ENCODE measurements around the gene HDAC3.

Gene HDAC3

GRCh38 chr5:141672841-141673813 lies 36.5 kb upstream of the HDAC3 start:
- Histone ChIP-seq H3K27ac (replicated peaks) (no peak overlapping the region), H3K4me3 (replicated peaks; ENCODE audit: insufficient read depth, low read length) (no peak overlapping the region), H3K27me3 (ENCODE audit: insufficient read depth, poor library complexity, severe bottlenecking) (no peaks in the 10 kb centered on the region)
- no peak for DNase-seq (ENCODE audit: low read depth in 1 of 2, low spot score in 1 of 2)
- TF ChIP-seq GABPA (IDR thresholded peaks at IDR 0.05; ENCODE audit: low read depth) (no peak), CTCF (IDR thresholded peaks at IDR 0.05; ENCODE audit: insufficient read depth, low read length) (no peak), REST (IDR thresholded peaks at IDR 0.05; ENCODE audit: insufficient replicate concordance, low read depth) (no peak), POLR2AphosphoS5 (IDR thresholded peaks at IDR 0.05; ENCODE audit: low read depth) (no peak), SPI1 (IDR thresholded peaks at IDR 0.05; ENCODE audit: borderline replicate concordance, low read depth) (no peak)

- no peak overlapping the region for H3K27ac ChIP-seq (replicated peaks)
- H3K4me3 ChIP-seq (replicated peaks; ENCODE audit: insufficient read depth, low read length) = no peak overlapping the region
- no peaks in the 10 kb centered on the region for H3K27me3 ChIP-seq (ENCODE audit: insufficient read depth, poor library complexity, severe bottlenecking)
- no peak for DNase-seq (ENCODE audit: low read depth in 1 of 2, low spot score in 1 of 2)
- no peak for TF ChIP-seq CTCF (IDR thresholded peaks at IDR 0.05; ENCODE audit: insufficient read depth, low read length)
- no peak for TF ChIP-seq SPI1 (IDR thresholded peaks at IDR 0.05; ENCODE audit: borderline replicate concordance, low read depth)
- TF ChIP-seq POLR2AphosphoS5 (IDR thresholded peaks at IDR 0.05; ENCODE audit: low read depth) = no peak
- TF ChIP-seq GABPA (IDR thresholded peaks at IDR 0.05; ENCODE audit: low read depth) = no peak
- no peak for TF ChIP-seq REST (IDR thresholded peaks at IDR 0.05; ENCODE audit: insufficient replicate concordance, low read depth)
Observed at GRCh38 chr5:141672071-141672840, 35.6 kb upstream of the HDAC3 start.

- TF ChIP-seq SPI1 (IDR thresholded peaks at IDR 0.05; ENCODE audit: borderline replicate concordance, low read depth) = no peak
- TF ChIP-seq GABPA (IDR thresholded peaks at IDR 0.05; ENCODE audit: low read depth) = no peak
- TF ChIP-seq POLR2AphosphoS5 (IDR thresholded peaks at IDR 0.05; ENCODE audit: low read depth) = no peak
- TF ChIP-seq CTCF (IDR thresholded peaks at IDR 0.05; ENCODE audit: insufficient read depth, low read length) = no peak
- TF ChIP-seq REST (IDR thresholded peaks at IDR 0.05; ENCODE audit: insufficient replicate concordance, low read depth) = no peak
- H3K27ac ChIP-seq (replicated peaks) = no peak overlapping the region
- DNase-seq (ENCODE audit: low read depth in 1 of 2, low spot score in 1 of 2) = no peak
- H3K4me3 ChIP-seq (replicated peaks; ENCODE audit: insufficient read depth, low read length) = no peak overlapping the region
- H3K27me3 ChIP-seq (ENCODE audit: insufficient read depth, poor library complexity, severe bottlenecking) = no peaks in the 10 kb centered on the region
Observed at GRCh38 chr5:141669520-141669919, 32.9 kb upstream of the HDAC3 start.
